Erythroblast (primary cell): ENCODE measurements around the gene TRIM43B.
"Not testable (repeated sequence)": the region's sequence is repeated elsewhere in the genome, so short reads cannot be mapped to it uniquely, and the experiment has no call there.

Experiments used
- GATA1 ChIP-seq: IDR thresholded peaks from 2 replicates; pipeline ENCODE4 v1.6.1; 2011; ENCODE audit warnings: low read depth, mild to moderate bottlenecking, control low read depth, low read length, moderate library complexity
- POLR2A ChIP-seq: IDR thresholded peaks from 2 replicates; pipeline ENCODE4 v1.6.1; 2011; ENCODE audit warnings: mild to moderate bottlenecking, low read length

DNA sequence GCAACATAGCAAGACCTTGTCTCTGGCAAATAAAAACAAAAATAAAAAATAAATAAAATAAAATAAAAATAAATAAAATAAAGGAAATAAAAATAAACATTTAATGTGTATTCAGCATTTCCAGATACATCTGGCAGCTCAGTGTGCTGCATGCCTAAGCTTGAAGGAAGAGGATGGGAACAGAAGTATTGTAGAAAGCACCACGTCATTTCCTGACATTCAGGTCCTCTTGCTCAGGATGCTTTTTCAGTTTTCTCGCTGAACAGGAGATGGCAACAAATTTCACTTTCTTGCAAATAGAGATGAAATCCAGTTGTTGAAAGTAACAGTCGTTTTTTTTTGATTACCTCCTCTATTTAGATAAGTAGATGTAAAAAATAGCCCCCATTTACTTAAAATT lies 21.3 kb downstream of the TRIM43B start:
- not testable (repeated sequence) for TF ChIP-seq POLR2A, GATA1
